ENCODE data around the gene TMEM43. TPM values are rescaled to one million over a fixed set of nuclear protein-coding genes. Genes with fewer than 3 reads are reported as not detected.

TMEM43 gene
- total and polyA plus RNA-seq, 2 of the 13 experiments (the other 11 are each of a cell fraction or from before 2014, with no cell fraction given) = 48.9 to 50.5 TPM

DNA sequence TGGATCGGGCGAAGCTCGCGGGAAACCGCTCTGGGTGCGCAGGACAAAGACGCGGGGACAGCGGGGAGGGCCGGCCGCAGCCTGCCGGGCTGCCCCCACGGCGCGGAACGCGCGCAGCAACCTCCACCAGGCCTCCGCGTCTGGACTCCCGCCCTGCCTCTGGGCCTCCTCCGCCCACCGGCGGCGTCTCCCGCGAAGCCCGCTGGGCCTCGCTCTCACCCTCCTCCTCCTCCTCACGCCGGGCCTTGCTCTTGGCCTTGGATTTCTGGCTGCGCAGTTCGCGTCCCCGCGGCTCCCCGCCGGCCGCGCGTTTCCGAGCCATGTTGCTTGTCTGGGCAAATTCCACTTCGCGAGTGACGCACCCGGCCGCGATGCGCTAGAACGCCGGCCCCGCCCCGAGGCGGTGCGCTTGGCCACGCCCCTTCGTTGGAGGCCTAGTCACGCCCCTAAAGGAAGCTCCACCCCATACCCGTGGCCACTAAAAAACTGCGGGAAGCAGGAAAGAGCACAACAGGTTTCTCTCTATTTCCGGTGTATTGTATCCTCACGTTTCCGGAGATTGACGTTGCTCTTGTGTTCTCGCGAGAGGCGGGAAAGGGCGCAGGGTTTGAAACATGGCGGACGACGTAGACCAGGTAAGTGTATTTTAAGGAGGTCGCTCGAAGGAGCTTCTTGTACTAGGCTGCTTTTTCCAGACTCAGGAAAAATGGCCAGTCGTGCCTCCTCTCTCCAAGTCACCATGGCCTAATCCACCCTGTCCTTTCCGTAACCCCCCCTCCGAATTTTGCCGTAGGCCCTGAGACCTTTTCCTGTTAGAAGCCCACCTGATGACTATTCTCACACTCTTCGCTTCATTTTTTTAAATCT lies 53.6 kb downstream of the TMEM43 start, which contains the start of the genes LSM3 and XPC:
Gene LSM3 (plus strand): TSS at position 571 of the 867 bp plus-strand sequence. CDS start 44 bp downstream, at position 615.
Gene XPC (minus strand): TSS at position 355 of the 867 bp plus-strand sequence. CDS start 33 bp downstream, at position 322.
- Histone ChIP-seq H3K36me3 (replicated peaks in 1 of 2; ENCODE audit: control insufficient read depth in 1 of 2, insufficient read depth in 2 of 2, low read length in 2 of 2) (peaks cover 5 to 6% of the 10 kb centered on the region in 2 experiments; a peak in 3 of 5 replicates), H3K9ac (ENCODE audit: insufficient read depth, low read depth, low read length) (peak within 1 kb of the TSS; percentile 99), H3K27me3 (ENCODE audit: control insufficient read depth in 1 of 2, insufficient read depth in 2 of 2, low read length in 2 of 2) (no peaks in the 10 kb centered on the region; a peak in 1 of 5 replicates), H3K79me2 (ENCODE audit: insufficient read depth, low read length) (peaks cover 69% of the 10 kb centered on the region), H3K27ac (ENCODE audit: extremely low read length, insufficient read depth, low read length) (peak within 1 kb of the TSS; percentile 91), H3K4me2 (ENCODE audit: low read depth, low read length) (peak within 1 kb of the TSS; percentile 85), H3K4me3 (replicated peaks in 1 of 3; ENCODE audit: insufficient read depth in 1 of 3, low read depth in 2 of 3, low read length in 3 of 3) (peak within 1 kb of the TSS; percentile 88 to 95 (median 95)), H4K20me1 (ENCODE audit: insufficient read depth, low read length) (no peaks in the 10 kb centered on the region), H3K4me1 (ENCODE audit: insufficient read depth, low read length) (peaks cover 67% of the 10 kb centered on the region), H2AFZ (ENCODE audit: low read length) (peak within 1 kb of the TSS; percentile 72), H3K9me3 (ENCODE audit: low read length) (no peaks in the 10 kb centered on the region)
- DNase-seq (ENCODE audit: low spot score) = peak; percentile 98
- CTCF ChIA-PET (ENCODE audit: low intra/inter-chr PET ratio, low total read pairs) = no interaction called here
- intact Hi-C loops (cut with micrococcal nuclease; ENCODE audit: unreplicated experiment) (loop anchor here (2.0 to 5.0 kb wide), 2 partner anchors 60 to 1211 kb away; no protein-coding TSS in a partner anchor), in situ Hi-C loops (cut with HindIII; ENCODE audit: extremely low pct_ligation_motif_present, low pct_unique_long_range_greater_than_20kb) (no loop called here)
- POLR2A ChIA-PET = interaction anchor here (0.7 to 3.0 kb wide), 19 partner anchors 9 to 473 kb away, joined by 3 to 75 read pairs (median 5); partner anchors contain the start of genes CCDC174, CHCHD4, SLC6A6 and TMEM43
- ATAC-seq = peak; percentile 96
- 0% methylated on average over 30 of the region's 78 CpGs for WGBS (ENCODE audit: low lambda C conversion rate)
- no TSS peak for BruUV-seq (replicated peaks)
- peak; percentile 51 for FAIRE-seq
- TF ChIP-seq U2AF2 (IDR thresholded peaks at IDR 0.05; ENCODE audit: low read depth, low read length) (no peak), KAT8 (CRISPR knock-in tag; IDR thresholded peaks at IDR 0.05) (peak; percentile 97), HOXA9 (CRISPR knock-in tag; IDR thresholded peaks at IDR 0.05; ENCODE audit: borderline replicate concordance) (peak; percentile 31; the same call in 1 of the 2 replicates), PHF5A (CRISPR knock-in tag; IDR thresholded peaks at IDR 0.05; ENCODE audit: low read depth, unreplicated experiment) (no peak), DPF2 (CRISPR knock-in tag; IDR thresholded peaks at IDR 0.05; ENCODE audit: borderline replicate concordance, low read depth) (no peak), MLLT10 (CRISPR knock-in tag; IDR thresholded peaks at IDR 0.05) (no peak), ZC3H4 (CRISPR knock-in tag; IDR thresholded peaks at IDR 0.05; ENCODE audit: borderline replicate concordance) (no peak), SETDB1 (CRISPR knock-in tag; IDR thresholded peaks at IDR 0.05; ENCODE audit: borderline replicate concordance) (no peak), ZNF263 (CRISPR knock-in tag; IDR thresholded peaks at IDR 0.05) (peak; percentile 39; the same call in 1 of the 2 replicates), AHR (CRISPR knock-in tag; IDR thresholded peaks at IDR 0.05) (0 out of 2 replicates have a peak, but pooled peaks have one; percentile 24), ZZZ3 (CRISPR knock-in tag; IDR thresholded peaks at IDR 0.05; ENCODE audit: borderline replicate concordance) (peak; percentile 42; the same call in 1 of the 2 replicates)
- TF ChIP-seq, protein P1, sequence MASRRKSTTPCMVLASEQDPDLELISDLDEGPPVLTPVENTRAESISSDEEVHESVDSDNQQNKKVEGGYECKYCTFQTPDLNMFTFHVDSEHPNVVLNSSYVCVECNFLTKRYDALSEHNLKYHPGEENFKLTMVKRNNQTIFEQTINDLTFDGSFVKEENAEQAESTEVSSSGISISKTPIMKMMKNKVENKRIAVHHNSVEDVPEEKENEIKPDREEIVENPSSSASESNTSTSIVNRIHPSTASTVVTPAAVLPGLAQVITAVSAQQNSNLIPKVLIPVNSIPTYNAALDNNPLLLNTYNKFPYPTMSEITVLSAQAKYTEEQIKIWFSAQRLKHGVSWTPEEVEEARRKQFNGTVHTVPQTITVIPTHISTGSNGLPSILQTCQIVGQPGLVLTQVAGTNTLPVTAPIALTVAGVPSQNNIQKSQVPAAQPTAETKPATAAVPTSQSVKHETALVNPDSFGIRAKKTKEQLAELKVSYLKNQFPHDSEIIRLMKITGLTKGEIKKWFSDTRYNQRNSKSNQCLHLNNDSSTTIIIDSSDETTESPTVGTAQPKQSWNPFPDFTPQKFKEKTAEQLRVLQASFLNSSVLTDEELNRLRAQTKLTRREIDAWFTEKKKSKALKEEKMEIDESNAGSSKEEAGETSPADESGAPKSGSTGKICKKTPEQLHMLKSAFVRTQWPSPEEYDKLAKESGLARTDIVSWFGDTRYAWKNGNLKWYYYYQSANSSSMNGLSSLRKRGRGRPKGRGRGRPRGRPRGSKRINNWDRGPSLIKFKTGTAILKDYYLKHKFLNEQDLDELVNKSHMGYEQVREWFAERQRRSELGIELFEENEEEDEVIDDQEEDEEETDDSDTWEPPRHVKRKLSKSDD (CRISPR knock-in tag; IDR thresholded peaks at IDR 0.05; ENCODE audit: low read depth) = peak; percentile 89; the same call in 1 of the 2 replicates
- TF ChIP-seq, protein P2, sequence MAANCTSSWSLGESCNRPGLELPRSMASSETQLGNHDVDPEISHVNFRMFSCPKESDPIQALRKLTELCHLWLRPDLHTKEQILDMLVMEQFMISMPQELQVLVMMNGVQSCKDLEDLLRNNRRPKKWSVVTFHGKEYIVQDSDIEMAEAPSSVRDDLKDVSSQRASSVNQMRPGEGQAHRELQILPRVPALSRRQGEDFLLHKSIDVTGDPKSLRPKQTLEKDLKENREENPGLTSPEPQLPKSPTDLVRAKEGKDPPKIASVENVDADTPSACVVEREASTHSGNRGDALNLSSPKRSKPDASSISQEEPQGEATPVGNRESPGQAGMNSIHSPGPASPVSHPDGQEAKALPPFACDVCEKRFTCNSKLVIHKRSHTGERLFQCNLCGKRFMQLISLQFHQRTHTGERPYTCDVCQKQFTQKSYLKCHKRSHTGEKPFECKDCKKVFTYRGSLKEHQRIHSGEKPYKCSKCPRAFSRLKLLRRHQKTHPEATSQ (CRISPR knock-in tag; IDR thresholded peaks at IDR 0.05; ENCODE audit: borderline replicate concordance) = peak; percentile 52; the same call in 1 of the 2 replicates
- TF ChIP-seq, protein P3, sequence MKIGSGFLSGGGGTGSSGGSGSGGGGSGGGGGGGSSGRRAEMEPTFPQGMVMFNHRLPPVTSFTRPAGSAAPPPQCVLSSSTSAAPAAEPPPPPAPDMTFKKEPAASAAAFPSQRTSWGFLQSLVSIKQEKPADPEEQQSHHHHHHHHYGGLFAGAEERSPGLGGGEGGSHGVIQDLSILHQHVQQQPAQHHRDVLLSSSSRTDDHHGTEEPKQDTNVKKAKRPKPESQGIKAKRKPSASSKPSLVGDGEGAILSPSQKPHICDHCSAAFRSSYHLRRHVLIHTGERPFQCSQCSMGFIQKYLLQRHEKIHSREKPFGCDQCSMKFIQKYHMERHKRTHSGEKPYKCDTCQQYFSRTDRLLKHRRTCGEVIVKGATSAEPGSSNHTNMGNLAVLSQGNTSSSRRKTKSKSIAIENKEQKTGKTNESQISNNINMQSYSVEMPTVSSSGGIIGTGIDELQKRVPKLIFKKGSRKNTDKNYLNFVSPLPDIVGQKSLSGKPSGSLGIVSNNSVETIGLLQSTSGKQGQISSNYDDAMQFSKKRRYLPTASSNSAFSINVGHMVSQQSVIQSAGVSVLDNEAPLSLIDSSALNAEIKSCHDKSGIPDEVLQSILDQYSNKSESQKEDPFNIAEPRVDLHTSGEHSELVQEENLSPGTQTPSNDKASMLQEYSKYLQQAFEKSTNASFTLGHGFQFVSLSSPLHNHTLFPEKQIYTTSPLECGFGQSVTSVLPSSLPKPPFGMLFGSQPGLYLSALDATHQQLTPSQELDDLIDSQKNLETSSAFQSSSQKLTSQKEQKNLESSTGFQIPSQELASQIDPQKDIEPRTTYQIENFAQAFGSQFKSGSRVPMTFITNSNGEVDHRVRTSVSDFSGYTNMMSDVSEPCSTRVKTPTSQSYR (CRISPR knock-in tag; IDR thresholded peaks at IDR 0.05; ENCODE audit: borderline replicate concordance) = no peak
- TF ChIP-seq, protein P4, sequence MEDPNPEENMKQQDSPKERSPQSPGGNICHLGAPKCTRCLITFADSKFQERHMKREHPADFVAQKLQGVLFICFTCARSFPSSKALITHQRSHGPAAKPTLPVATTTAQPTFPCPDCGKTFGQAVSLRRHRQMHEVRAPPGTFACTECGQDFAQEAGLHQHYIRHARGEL (CRISPR knock-in tag; IDR thresholded peaks at IDR 0.05) = no peak
